ENCODE measurements around the gene MYO1E.

DNA sequence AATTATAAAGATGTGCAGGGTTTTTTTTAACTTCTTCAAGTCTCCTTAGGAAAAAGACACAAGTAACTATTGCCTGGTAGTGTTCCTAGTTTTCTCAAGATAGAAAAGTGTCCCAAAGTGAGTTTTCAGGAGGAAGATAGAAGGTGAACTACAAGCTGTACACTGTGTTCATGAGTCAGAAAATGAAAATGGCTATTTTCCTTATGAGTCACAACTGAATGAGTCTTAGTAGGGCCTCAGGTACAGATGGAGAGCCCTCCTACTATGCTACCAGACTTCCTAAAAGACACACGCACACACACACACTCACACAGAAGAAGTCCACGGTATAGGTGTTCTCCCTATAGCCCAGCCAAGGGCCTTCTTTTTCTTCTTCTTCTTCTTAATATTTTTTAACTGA is 3.1 kb downstream of the MYO1E start:
- TF ChIP-seq TAF1 (IDR thresholded peaks at IDR 0.05; ENCODE audit: low read depth): no peak
- TF ChIP-seq, protein P1, sequence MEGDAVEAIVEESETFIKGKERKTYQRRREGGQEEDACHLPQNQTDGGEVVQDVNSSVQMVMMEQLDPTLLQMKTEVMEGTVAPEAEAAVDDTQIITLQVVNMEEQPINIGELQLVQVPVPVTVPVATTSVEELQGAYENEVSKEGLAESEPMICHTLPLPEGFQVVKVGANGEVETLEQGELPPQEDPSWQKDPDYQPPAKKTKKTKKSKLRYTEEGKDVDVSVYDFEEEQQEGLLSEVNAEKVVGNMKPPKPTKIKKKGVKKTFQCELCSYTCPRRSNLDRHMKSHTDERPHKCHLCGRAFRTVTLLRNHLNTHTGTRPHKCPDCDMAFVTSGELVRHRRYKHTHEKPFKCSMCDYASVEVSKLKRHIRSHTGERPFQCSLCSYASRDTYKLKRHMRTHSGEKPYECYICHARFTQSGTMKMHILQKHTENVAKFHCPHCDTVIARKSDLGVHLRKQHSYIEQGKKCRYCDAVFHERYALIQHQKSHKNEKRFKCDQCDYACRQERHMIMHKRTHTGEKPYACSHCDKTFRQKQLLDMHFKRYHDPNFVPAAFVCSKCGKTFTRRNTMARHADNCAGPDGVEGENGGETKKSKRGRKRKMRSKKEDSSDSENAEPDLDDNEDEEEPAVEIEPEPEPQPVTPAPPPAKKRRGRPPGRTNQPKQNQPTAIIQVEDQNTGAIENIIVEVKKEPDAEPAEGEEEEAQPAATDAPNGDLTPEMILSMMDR (IDR thresholded peaks at IDR 0.05; ENCODE audit: poor library complexity, severe bottlenecking): no peak
- TF ChIP-seq MXI1 (conservative IDR thresholded peaks at IDR 0.05; ENCODE audit: poor library complexity, severe bottlenecking): no peak
- TF ChIP-seq, protein P2, sequence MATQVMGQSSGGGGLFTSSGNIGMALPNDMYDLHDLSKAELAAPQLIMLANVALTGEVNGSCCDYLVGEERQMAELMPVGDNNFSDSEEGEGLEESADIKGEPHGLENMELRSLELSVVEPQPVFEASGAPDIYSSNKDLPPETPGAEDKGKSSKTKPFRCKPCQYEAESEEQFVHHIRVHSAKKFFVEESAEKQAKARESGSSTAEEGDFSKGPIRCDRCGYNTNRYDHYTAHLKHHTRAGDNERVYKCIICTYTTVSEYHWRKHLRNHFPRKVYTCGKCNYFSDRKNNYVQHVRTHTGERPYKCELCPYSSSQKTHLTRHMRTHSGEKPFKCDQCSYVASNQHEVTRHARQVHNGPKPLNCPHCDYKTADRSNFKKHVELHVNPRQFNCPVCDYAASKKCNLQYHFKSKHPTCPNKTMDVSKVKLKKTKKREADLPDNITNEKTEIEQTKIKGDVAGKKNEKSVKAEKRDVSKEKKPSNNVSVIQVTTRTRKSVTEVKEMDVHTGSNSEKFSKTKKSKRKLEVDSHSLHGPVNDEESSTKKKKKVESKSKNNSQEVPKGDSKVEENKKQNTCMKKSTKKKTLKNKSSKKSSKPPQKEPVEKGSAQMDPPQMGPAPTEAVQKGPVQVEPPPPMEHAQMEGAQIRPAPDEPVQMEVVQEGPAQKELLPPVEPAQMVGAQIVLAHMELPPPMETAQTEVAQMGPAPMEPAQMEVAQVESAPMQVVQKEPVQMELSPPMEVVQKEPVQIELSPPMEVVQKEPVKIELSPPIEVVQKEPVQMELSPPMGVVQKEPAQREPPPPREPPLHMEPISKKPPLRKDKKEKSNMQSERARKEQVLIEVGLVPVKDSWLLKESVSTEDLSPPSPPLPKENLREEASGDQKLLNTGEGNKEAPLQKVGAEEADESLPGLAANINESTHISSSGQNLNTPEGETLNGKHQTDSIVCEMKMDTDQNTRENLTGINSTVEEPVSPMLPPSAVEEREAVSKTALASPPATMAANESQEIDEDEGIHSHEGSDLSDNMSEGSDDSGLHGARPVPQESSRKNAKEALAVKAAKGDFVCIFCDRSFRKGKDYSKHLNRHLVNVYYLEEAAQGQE (IDR thresholded peaks at IDR 0.05; ENCODE audit: borderline replicate concordance): no peak
- no peak for TF ChIP-seq EP300 (conservative IDR thresholded peaks at IDR 0.05; ENCODE audit: poor library complexity, severe bottlenecking)
- no peak for TF ChIP-seq POLR2AphosphoS5 (IDR thresholded peaks at IDR 0.05)
